KMS-11 (cell line): ENCODE measurements around the gene RAB26.

ENCODE experiments used
- H2AFZ ChIP-seq: fragments of 200-600 bp; sonication (generic); 2 replicates; pipeline ENCODE4 v1.6.1; 2016; ENCODE audit warnings: antibody characterized with exemption, mixed run types, low read depth
- H3K27ac ChIP-seq: fragments of 200-600 bp; sonication (generic); 2 replicates; pipeline ENCODE4 v1.6.1; 2016; ENCODE audit warnings: mild to moderate bottlenecking, mixed run types
- H3K27me3 ChIP-seq: fragments of 200-600 bp; sonication (generic); 2 replicates; pipeline ENCODE4 v1.6.1; 2017; ENCODE audit warnings: mild to moderate bottlenecking, low read depth, mixed run types, moderate library complexity; ENCODE audit not compliant: insufficient read depth
- H3K36me3 ChIP-seq: fragments of 200-600 bp; sonication (generic); 2 replicates; pipeline ENCODE4 v1.6.1; 2017; ENCODE audit warnings: mild to moderate bottlenecking, mixed run types; ENCODE audit not compliant: insufficient read depth
- H3K4me1 ChIP-seq: fragments of 200-600 bp; sonication (generic); 2 replicates; pipeline ENCODE4 v1.6.1; 2016; ENCODE audit warnings: mild to moderate bottlenecking, low read depth, mixed run types; ENCODE audit not compliant: poor library complexity, severe bottlenecking
- H3K4me2 ChIP-seq: fragments of 200-600 bp; sonication (generic); 2 replicates; pipeline ENCODE4 v1.7.0; 2016; ENCODE audit warnings: mild to moderate bottlenecking, mixed run types
- H3K4me3 ChIP-seq: fragments of 200-600 bp; sonication (generic); IDR thresholded peaks from 2 replicates; pipeline ENCODE4 v1.6.1; 2017; ENCODE audit warnings: low read depth, low read length, mixed read lengths; ENCODE audit not compliant: insufficient read depth
- H3K79me2 ChIP-seq: fragments of 200-600 bp; sonication (generic); 2 replicates; pipeline ENCODE4 v1.6.1; 2016; ENCODE audit warnings: low read depth, mixed run types; ENCODE audit not compliant: insufficient read depth
- H3K9ac ChIP-seq: fragments of 200-600 bp; sonication (generic); 2 replicates; pipeline ENCODE4 v1.6.1; 2016; ENCODE audit warnings: mild to moderate bottlenecking, mixed run types
- H4K20me1 ChIP-seq: fragments of 200-600 bp; sonication (generic); 2 replicates; pipeline ENCODE4 v1.6.1; 2016; ENCODE audit warnings: mild to moderate bottlenecking, mixed run types; ENCODE audit not compliant: insufficient read depth
- CTCF ChIP-seq: fragments of 200-600 bp; sonication (generic); conservative IDR thresholded peaks from 2 replicates; pipeline ENCODE4 v1.6.1; 2017; ENCODE audit warnings: low read depth, mild to moderate bottlenecking, antibody characterized with exemption, low read length, moderate library complexity, mixed read lengths

The RAB26 gene

GRCh38 chr16:2191446-2191706 is 43.0 kb downstream of the RAB26 start:
- Histone ChIP-seq H3K4me3 (no peak overlapping the region), H2AFZ (no peak overlapping the region), H3K4me2 (no peak overlapping the region), H3K27me3 (peaks cover 47% of the 10 kb centered on the region), H3K9ac (no peak overlapping the region), H3K36me3 (no peaks in the 10 kb centered on the region), H3K4me1 (no peaks in the 10 kb centered on the region), H4K20me1 (no peaks in the 10 kb centered on the region), H3K79me2 (no peaks in the 10 kb centered on the region), H3K27ac (no peak overlapping the region)
- no peak for TF ChIP-seq CTCF

- H3K9ac ChIP-seq = no peak overlapping the region
Observed at GRCh38 chr16:2194166-2194834, 45.9 kb downstream of the RAB26 start.

GRCh38 chr16:2194852-2195321 is 46.5 kb downstream of the RAB26 start:
- H2AFZ ChIP-seq = no peak overlapping the region
- H3K4me2 ChIP-seq = no peak overlapping the region
- no peaks in the 10 kb centered on the region for H3K36me3 ChIP-seq
- peaks cover 73% of the 10 kb centered on the region for H3K27me3 ChIP-seq
- H3K4me3 ChIP-seq = no peak overlapping the region
- H3K27ac ChIP-seq = no peak overlapping the region
- H4K20me1 ChIP-seq = no peaks in the 10 kb centered on the region
- H3K4me1 ChIP-seq = no peaks in the 10 kb centered on the region
- H3K9ac ChIP-seq = no peak overlapping the region
- no peaks in the 10 kb centered on the region for H3K79me2 ChIP-seq
- TF ChIP-seq CTCF = peak; percentile 58

More at GRCh38 chr16:2194166-2194834, 45.9 kb downstream of the RAB26 start:
- H4K20me1 ChIP-seq = no peaks in the 10 kb centered on the region
- H3K4me2 ChIP-seq = no peak overlapping the region
- H3K36me3 ChIP-seq = no peaks in the 10 kb centered on the region
- H2AFZ ChIP-seq = no peak overlapping the region
- H3K27me3 ChIP-seq = peaks cover 67% of the 10 kb centered on the region
- TF ChIP-seq CTCF = no peak
- no peak overlapping the region for H3K4me3 ChIP-seq
- no peaks in the 10 kb centered on the region for H3K79me2 ChIP-seq
- no peaks in the 10 kb centered on the region for H3K4me1 ChIP-seq
- H3K27ac ChIP-seq = no peak overlapping the region

GRCh38 chr16:2195322-2196161 is 47.1 kb downstream of the RAB26 start:
- Histone ChIP-seq H3K4me3 (no peak overlapping the region), H3K9ac (no peak overlapping the region), H3K79me2 (no peaks in the 10 kb centered on the region), H2AFZ (no peak overlapping the region), H3K4me2 (peak overlapping the region; percentile 29), H4K20me1 (no peaks in the 10 kb centered on the region), H3K36me3 (no peaks in the 10 kb centered on the region), H3K27me3 (peaks cover 79% of the 10 kb centered on the region), H3K27ac (no peak overlapping the region), H3K4me1 (no peaks in the 10 kb centered on the region)
- no peak for TF ChIP-seq CTCF
